K562 (cell line): ENCODE data around the gene TTLL8. TPM values are rescaled to one million over a fixed set of nuclear protein-coding genes. Genes with fewer than 3 reads are reported as not detected.

Source experiments
- GATAD2A ChIP-seq: fragments of 450-650 bp; IDR thresholded peaks from 2 replicates; pipeline ENCODE4 v1.6.1; 2017
- KDM4B ChIP-seq, 2 experiments: fragments of 450-650 bp in 1 of 2; sonication (generic) in 1 of 2; IDR thresholded peaks; 2 replicates each; pipeline ENCODE4 v1.6.1; 2016 to 2017; ENCODE audit warnings: borderline replicate concordance in 2 of 2, antibody characterized with exemption in 1 of 2, low read depth in 1 of 2, mild to moderate bottlenecking in 1 of 2
- MYBL2 ChIP-seq, 2 experiments: fragments of 450-650 bp in 1 of 2; sonication (generic) in 1 of 2; formaldehyde crosslinking in 1 of 2; IDR thresholded peaks; 2 replicates each; pipeline versions ENCODE4 v1.6.1 to v1.8.1; 2017 to 2022; ENCODE audit warnings: borderline replicate concordance in 1 of 2, inconsistent platforms in 1 of 2, low read depth in 1 of 2, mild to moderate bottlenecking in 1 of 2, missing genetic modification reagents in 1 of 2, moderate library complexity in 1 of 2
- NONO ChIP-seq, 2 experiments: fragments of 200-400 bp in 1 of 2; fragments of 450-650 bp in 1 of 2; formaldehyde crosslinking in 1 of 2; IDR thresholded peaks; 2 replicates each; pipeline ENCODE4 v1.6.1; 2017; ENCODE audit warnings: low read depth in 2 of 2, mild to moderate bottlenecking in 2 of 2, moderate library complexity in 2 of 2, low read length in 1 of 2
- POLR2B ChIP-seq: fragments of 450-650 bp; IDR thresholded peaks from 2 replicates; pipeline ENCODE4 v1.6.1; 2018; ENCODE audit warnings: low read depth; ENCODE audit not compliant: partially characterized antibody
- RCOR1 ChIP-seq, 2 experiments: IDR thresholded peaks; 2 replicates each; pipeline ENCODE4 v1.6.1; 2012; ENCODE audit warnings: low read depth in 2 of 2, low read length in 2 of 2, borderline replicate concordance in 1 of 2, improper control_type of control experiment in 1 of 2
- SRF ChIP-seq, 2 experiments: fragments of 250-450, 450-650 bp in 1 of 2; sonication (Bioruptor Pico) in 1 of 2; sonication (generic) in 1 of 2; formaldehyde crosslinking; IDR thresholded peaks; 2 replicates each; pipeline versions ENCODE4 v1.5.0 to v1.5.1; 2020 to 2022; ENCODE audit warnings: mild to moderate bottlenecking in 1 of 2, missing genetic modification reagents in 1 of 2
- ZC3H4 ChIP-seq: sonication (generic); formaldehyde crosslinking; IDR thresholded peaks from 2 replicates; pipeline ENCODE4 v1.9.0; 2021; ENCODE audit warnings: missing genetic modification reagents, borderline replicate concordance
- ZFP30 ChIP-seq: fragments of 250-450 bp; sonication (Bioruptor Pico); IDR thresholded peaks from 2 replicates; pipeline ENCODE4 v1.8.0; 2022; ENCODE audit warnings: moderate library complexity, mild to moderate bottlenecking, inconsistent platforms, borderline replicate concordance
- ZNF3 ChIP-seq: fragments of 250-450 bp; sonication (Bioruptor Pico); IDR thresholded peaks from 2 replicates; pipeline ENCODE4 v1.5.0; 2021; ENCODE audit warnings: mild to moderate bottlenecking, moderate library complexity
- ZNF354B ChIP-seq: fragments of 250-450 bp; sonication (Bioruptor Pico); IDR thresholded peaks from 2 replicates; pipeline ENCODE4 v1.4.0; 2020
- ZNF57 ChIP-seq: fragments of 450-650 bp; formaldehyde crosslinking; IDR thresholded peaks from 2 replicates; pipeline ENCODE4 v1.4.0; 2020; ENCODE audit warnings: mild to moderate bottlenecking, moderate library complexity
- polyA plus RNA-seq, 8 experiments: library from polyadenylated mRNA; depleted of rRNA in 4 of 8; stranded (reverse) in 5 of 8; unstranded in 3 of 8; fragments of >200 nt; fragmentation: Nextera tagmentation in 2 of 8; fragmentation: Illumina TruSeq in 1 of 8; extraction: Ambion mirVana in 2 of 8; extraction: Trizol in 1 of 8; gene quantifications; 2 replicates each; pipeline versions ENCODE4 v1.2.1 to v1.2.3, GENCODE V29; 2011 to 2014; ENCODE audit warnings: inconsistent platforms in 1 of 8, missing spikeins in 1 of 8
- total RNA-seq, 7 experiments: library from RNA; depleted of rRNA in 6 of 7; stranded (reverse); fragments of >200 nt in 6 of 7; fragmentation: Illumina TruSeq in 2 of 7; extraction: Trizol in 2 of 7; gene quantifications; 2 replicates each; pipeline versions ENCODE4 v1.2.1 to v1.2.3, GENCODE V29; 2011 to 2021; ENCODE audit warnings: low replicate concordance in 1 of 7
- TF ChIP-seq, protein P1 (sequence below): fragments of 450-650 bp; IDR thresholded peaks from 2 replicates; pipeline ENCODE4 v1.6.1; 2016; ENCODE audit warnings: mild to moderate bottlenecking
- TF ChIP-seq, protein P2 (sequence below): fragments of 450-650 bp; IDR thresholded peaks from 2 replicates; pipeline ENCODE4 v1.6.1; 2016; ENCODE audit warnings: borderline replicate concordance
- TF ChIP-seq, protein P3 (sequence below): sonication (generic); formaldehyde crosslinking; IDR thresholded peaks from 2 replicates; pipeline ENCODE4 v1.8.1; 2023; ENCODE audit warnings: mild to moderate bottlenecking, missing genetic modification reagents
- TF ChIP-seq, protein P4 (sequence below): fragments of 450-650 bp; IDR thresholded peaks from 2 replicates; pipeline ENCODE4 v1.6.1; 2016; ENCODE audit warnings: missing biosample characterization, missing genetic modification characterization

The TTLL8 gene
- total and polyA plus RNA-seq, 9 of the 15 experiments (the other 6 are each of a cell fraction or from before 2014, with no cell fraction given), result not detected

DNA sequence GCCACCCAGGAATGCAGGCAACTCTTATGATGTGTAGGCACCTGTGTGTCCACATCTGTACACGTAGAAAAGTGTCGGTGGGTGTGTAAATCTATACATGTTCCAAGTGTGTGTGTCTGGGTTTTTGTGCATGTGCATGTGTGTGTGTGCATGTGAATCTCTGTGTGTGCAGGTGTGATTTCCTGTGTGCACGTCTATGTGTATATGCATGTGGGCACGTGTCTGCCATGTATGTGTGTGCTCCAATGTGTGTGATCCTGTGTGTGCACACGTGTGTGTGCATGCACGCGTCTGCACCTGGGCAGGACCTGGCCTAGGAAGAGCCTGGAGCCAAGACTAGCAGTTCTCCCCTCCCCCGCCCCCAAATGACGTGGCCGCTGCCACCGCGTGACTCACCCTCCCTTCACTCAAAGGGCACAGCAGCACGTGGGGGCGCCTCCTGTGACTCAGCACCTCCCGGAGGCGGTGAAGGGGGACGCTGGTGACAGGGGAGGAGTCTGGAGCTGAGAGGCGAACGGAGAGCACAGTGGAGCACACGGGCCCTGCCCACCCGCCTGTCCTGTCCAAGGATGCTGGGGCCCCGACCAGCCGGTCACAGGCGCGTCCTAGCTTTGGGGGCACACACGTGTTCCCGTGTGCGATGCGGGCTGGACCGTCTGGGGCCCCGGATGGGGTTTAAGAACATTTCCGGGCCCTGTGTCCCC is 87.4 kb downstream of the TTLL8 start (continued):
- TF ChIP-seq MYBL2 (IDR thresholded peaks at IDR 0.05; ENCODE audit: low read depth) (no peak), MYBL2 (CRISPR knock-in tag; IDR thresholded peaks at IDR 0.05; ENCODE audit: borderline replicate concordance) (no peak), SRF (CRISPR knock-in tag; IDR thresholded peaks at IDR 0.05) (no peak), NONO (IDR thresholded peaks at IDR 0.05; ENCODE audit: low read depth in 2 of 2, low read length in 1 of 2) (0 out of 4 replicates have a peak, but pooled peaks of 1 of the 2 experiments have one; percentile 8), KDM4B (IDR thresholded peaks at IDR 0.05; ENCODE audit: borderline replicate concordance in 2 of 2, low read depth in 1 of 2) (no peak; a peak in 1 of 4 replicates), POLR2B (peak; percentile 42), ZNF57 (no peak), RCOR1 (IDR thresholded peaks at IDR 0.05; ENCODE audit: borderline replicate concordance in 1 of 2, low read depth in 2 of 2, low read length in 2 of 2) (peak in 1 of 2 experiments; percentile 62; a peak in 2 of 4 replicates), ZNF354B (CRISPR knock-in tag) (no peak), ZFP30 (no peak), GATAD2A (no peak), ZC3H4 (CRISPR knock-in tag) (no peak), ZNF3 (no peak)
- TF ChIP-seq, protein P1, sequence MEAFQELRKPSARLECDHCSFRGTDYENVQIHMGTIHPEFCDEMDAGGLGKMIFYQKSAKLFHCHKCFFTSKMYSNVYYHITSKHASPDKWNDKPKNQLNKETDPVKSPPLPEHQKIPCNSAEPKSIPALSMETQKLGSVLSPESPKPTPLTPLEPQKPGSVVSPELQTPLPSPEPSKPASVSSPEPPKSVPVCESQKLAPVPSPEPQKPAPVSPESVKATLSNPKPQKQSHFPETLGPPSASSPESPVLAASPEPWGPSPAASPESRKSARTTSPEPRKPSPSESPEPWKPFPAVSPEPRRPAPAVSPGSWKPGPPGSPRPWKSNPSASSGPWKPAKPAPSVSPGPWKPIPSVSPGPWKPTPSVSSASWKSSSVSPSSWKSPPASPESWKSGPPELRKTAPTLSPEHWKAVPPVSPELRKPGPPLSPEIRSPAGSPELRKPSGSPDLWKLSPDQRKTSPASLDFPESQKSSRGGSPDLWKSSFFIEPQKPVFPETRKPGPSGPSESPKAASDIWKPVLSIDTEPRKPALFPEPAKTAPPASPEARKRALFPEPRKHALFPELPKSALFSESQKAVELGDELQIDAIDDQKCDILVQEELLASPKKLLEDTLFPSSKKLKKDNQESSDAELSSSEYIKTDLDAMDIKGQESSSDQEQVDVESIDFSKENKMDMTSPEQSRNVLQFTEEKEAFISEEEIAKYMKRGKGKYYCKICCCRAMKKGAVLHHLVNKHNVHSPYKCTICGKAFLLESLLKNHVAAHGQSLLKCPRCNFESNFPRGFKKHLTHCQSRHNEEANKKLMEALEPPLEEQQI, result no peak
- TF ChIP-seq, protein P2, sequence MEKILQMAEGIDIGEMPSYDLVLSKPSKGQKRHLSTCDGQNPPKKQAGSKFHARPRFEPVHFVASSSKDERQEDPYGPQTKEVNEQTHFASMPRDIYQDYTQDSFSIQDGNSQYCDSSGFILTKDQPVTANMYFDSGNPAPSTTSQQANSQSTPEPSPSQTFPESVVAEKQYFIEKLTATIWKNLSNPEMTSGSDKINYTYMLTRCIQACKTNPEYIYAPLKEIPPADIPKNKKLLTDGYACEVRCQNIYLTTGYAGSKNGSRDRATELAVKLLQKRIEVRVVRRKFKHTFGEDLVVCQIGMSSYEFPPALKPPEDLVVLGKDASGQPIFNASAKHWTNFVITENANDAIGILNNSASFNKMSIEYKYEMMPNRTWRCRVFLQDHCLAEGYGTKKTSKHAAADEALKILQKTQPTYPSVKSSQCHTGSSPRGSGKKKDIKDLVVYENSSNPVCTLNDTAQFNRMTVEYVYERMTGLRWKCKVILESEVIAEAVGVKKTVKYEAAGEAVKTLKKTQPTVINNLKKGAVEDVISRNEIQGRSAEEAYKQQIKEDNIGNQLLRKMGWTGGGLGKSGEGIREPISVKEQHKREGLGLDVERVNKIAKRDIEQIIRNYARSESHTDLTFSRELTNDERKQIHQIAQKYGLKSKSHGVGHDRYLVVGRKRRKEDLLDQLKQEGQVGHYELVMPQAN, result no peak
- TF ChIP-seq, protein P3, sequence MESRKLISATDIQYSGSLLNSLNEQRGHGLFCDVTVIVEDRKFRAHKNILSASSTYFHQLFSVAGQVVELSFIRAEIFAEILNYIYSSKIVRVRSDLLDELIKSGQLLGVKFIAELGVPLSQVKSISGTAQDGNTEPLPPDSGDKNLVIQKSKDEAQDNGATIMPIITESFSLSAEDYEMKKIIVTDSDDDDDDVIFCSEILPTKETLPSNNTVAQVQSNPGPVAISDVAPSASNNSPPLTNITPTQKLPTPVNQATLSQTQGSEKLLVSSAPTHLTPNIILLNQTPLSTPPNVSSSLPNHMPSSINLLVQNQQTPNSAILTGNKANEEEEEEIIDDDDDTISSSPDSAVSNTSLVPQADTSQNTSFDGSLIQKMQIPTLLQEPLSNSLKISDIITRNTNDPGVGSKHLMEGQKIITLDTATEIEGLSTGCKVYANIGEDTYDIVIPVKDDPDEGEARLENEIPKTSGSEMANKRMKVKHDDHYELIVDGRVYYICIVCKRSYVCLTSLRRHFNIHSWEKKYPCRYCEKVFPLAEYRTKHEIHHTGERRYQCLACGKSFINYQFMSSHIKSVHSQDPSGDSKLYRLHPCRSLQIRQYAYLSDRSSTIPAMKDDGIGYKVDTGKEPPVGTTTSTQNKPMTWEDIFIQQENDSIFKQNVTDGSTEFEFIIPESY (CRISPR knock-in tag), result no peak; the same call in 1 of the 2 replicates
- TF ChIP-seq, protein P4, sequence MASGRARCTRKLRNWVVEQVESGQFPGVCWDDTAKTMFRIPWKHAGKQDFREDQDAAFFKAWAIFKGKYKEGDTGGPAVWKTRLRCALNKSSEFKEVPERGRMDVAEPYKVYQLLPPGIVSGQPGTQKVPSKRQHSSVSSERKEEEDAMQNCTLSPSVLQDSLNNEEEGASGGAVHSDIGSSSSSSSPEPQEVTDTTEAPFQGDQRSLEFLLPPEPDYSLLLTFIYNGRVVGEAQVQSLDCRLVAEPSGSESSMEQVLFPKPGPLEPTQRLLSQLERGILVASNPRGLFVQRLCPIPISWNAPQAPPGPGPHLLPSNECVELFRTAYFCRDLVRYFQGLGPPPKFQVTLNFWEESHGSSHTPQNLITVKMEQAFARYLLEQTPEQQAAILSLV, result no peak
